ENCODE data around the gene PPP1CB.
"Not testable (repeated sequence)": the region's sequence is repeated elsewhere in the genome, so short reads cannot be mapped to it uniquely, and the experiment has no call there.

The PPP1CB gene

GRCh38 chr2:28778392-28778791, 26.8 kb downstream of the PPP1CB start:
- DNase-seq (ENCODE audit: low read depth in 2 of 2), result no peak

GRCh38 chr2:28779001-28779400, 27.4 kb downstream of the PPP1CB start:
- no peak for DNase-seq (ENCODE audit: low read depth in 2 of 2)

- DNase-seq (ENCODE audit: low read depth in 2 of 2), result no peak
Observed at GRCh38 chr2:28780496-28780895, 28.9 kb downstream of the PPP1CB start.

GRCh38 chr2:28782423-28782822, 30.8 kb downstream of the PPP1CB start:
- DNase-seq (ENCODE audit: low read depth in 2 of 2), result no peak

GRCh38 chr2:28784570-28784969, 32.9 kb downstream of the PPP1CB start:
- DNase-seq (ENCODE audit: low read depth in 2 of 2), result not testable (repeated sequence)

- no peak for DNase-seq (ENCODE audit: low read depth in 2 of 2)
Observed at GRCh38 chr2:28796620-28797019, 45.0 kb downstream of the PPP1CB start.

- no peak for DNase-seq (ENCODE audit: low read depth in 2 of 2)
Observed at GRCh38 chr2:28801726-28802125, 50.1 kb downstream of the PPP1CB start.

GRCh38 chr2:28802975-28803429, 51.4 kb downstream of the PPP1CB start:
- DNase-seq (ENCODE audit: low read depth in 2 of 2), result peak in 1 of 2 experiments; percentile 17

GRCh38 chr2:28809927-28810326, 58.3 kb downstream of the PPP1CB start:
- DNase-seq (ENCODE audit: low read depth in 2 of 2), result no peak

- peak in 1 of 2 experiments; percentile 29 for DNase-seq (ENCODE audit: low read depth in 2 of 2)
Observed at GRCh38 chr2:28810384-28811285, 59.0 kb downstream of the PPP1CB start, which contains the start of gene SPDYA. Gene SPDYA, plus strand, starts transcription at chr2:28810834. Its CDS starts 5,181 bp downstream, at chr2:28816015.

GRCh38 chr2:28818053-28818452, 66.4 kb downstream of the PPP1CB start:
- DNase-seq (ENCODE audit: low read depth in 2 of 2), result no peak

GRCh38 chr2:28821295-28821958, 69.8 kb downstream of the PPP1CB start:
- peak in 1 of 2 experiments; percentile 18 for DNase-seq (ENCODE audit: low read depth in 2 of 2)

- no peak for DNase-seq (ENCODE audit: low read depth in 2 of 2)
Observed at GRCh38 chr2:28822036-28822435, 70.4 kb downstream of the PPP1CB start.

GRCh38 chr2:28824207-28824606, 72.6 kb downstream of the PPP1CB start:
- DNase-seq (ENCODE audit: low read depth in 2 of 2), result no peak

- DNase-seq (ENCODE audit: low read depth in 2 of 2), result no peak
Observed at GRCh38 chr2:28824870-28825269, 73.2 kb downstream of the PPP1CB start.

GRCh38 chr2:28828382-28828781, 76.8 kb downstream of the PPP1CB start:
- DNase-seq (ENCODE audit: low read depth in 2 of 2), result no peak

GRCh38 chr2:28833740-28834470, 82.3 kb downstream of the PPP1CB start:
- DNase-seq (ENCODE audit: low read depth in 2 of 2), result no peak

- DNase-seq (ENCODE audit: low read depth in 2 of 2), result no peak
Observed at GRCh38 chr2:28835781-28836180, 84.2 kb downstream of the PPP1CB start.

GRCh38 chr2:28838971-28839370, 87.3 kb downstream of the PPP1CB start:
- no peak for DNase-seq (ENCODE audit: low read depth in 2 of 2)

- no peak for DNase-seq (ENCODE audit: low read depth in 2 of 2)
Observed at GRCh38 chr2:28842042-28842441, 90.4 kb downstream of the PPP1CB start.

All from fibroblast of skin of left quadriceps (primary cell).